ENCODE measurements around the gene ZIC1.

Gene ZIC1

DNA sequence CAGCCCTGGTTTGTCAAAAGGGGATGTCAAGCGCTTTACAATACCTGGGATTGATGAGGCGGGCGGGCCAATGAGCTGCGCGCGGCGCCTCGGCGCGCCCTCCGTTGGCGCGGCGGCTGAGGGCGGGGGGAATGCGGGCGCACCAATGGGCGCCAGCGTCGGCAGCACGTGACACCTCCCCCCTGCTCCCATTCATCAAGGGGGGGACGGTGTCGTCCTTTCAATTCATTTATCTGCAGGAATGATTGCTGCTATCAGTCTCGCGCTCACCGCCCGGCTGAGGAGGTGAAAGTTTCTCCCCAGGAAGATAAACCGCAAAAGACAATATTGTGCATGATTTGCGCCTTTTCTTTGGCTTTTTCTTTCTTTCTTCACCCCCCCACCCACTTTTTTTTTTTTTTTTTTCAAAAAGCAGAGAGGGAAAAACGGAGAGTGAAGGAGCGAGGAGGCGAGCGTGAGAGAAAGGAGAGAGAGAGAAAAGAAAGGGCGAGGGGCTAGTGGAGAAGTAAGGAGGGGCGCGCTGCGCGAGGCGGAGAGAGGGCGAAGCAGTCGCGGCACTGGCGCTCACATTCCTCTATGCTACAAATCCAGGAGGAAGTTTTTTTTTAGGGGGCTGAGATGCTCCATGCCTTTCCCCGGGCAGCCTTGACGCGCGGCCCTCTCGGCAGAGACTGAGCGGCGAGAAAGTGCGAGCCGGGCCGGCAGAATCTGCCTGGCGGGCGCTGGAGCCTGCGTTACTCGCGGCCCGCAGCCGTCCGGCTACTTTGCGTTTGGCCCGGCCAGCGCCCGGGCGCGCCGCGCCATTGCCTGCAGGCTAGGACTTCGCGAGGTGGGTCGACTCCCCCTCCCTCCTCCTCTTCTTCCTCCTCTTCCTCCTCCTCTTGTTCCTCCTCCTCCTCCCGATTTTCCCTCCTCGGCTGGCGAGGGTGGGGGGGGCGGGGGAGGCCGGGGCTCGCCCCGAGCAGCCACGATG lies at the start of gene ZIC1:
Gene ZIC1, plus strand, starts transcription at position 223 of the 973 bp plus-strand sequence. Its CDS starts 748 bp downstream, at position 971.
- H3K4me1 ChIP-seq (ENCODE audit: control insufficient read depth, insufficient read depth, low read length): no peaks in the 10 kb centered on the region
- peak within 1 kb of the TSS; percentile 31 for H3K4me3 ChIP-seq (ENCODE audit: low read depth, low read length)
- no peak within 1 kb of the TSS for H3K27ac ChIP-seq (ENCODE audit: extremely low read depth, low read depth, low read length)
- no peaks in the 10 kb centered on the region for H3K36me3 ChIP-seq (ENCODE audit: control insufficient read depth in 2 of 2, insufficient read depth in 1 of 2, low read length in 2 of 2)
- ChIA-PET CTCF (no interaction called here), POLR2A (interaction anchor here (0.6 to 0.7 kb wide), 3 partner anchors 267 to 681 kb away, joined by 3 to 14 read pairs (median 7); no protein-coding TSS in a partner anchor)
- TF ChIP-seq HOXA7 (CRISPR knock-in tag; IDR thresholded peaks at IDR 0.05; ENCODE audit: borderline replicate concordance): no peak
- TF ChIP-seq ZBTB20 (tag by site-specific recombination; IDR thresholded peaks at IDR 0.05): peak; percentile 36; the same call in 1 of the 2 replicates
- TF ChIP-seq SP3 (tag by site-specific recombination; IDR thresholded peaks at IDR 0.05): 0 out of 2 replicates have a peak, but pooled peaks have one; percentile 15
- TF ChIP-seq ZNF843 (tag by site-specific recombination; IDR thresholded peaks at IDR 0.05): no peak
- TF ChIP-seq ZNF558 (tag by site-specific recombination; IDR thresholded peaks at IDR 0.05): no peak
- TF ChIP-seq ZNF555 (tag by site-specific recombination; conservative IDR thresholded peaks at IDR 0.05): no peak
- TF ChIP-seq KLF9 (tag by site-specific recombination; IDR thresholded peaks at IDR 0.05; ENCODE audit: low read depth): no peak
- TF ChIP-seq ZNF423 (tag by site-specific recombination; IDR thresholded peaks at IDR 0.05): no peak
- no peak for TF ChIP-seq ZNF157 (tag by site-specific recombination; IDR thresholded peaks at IDR 0.05)
- TF ChIP-seq GLI4 (tag by site-specific recombination; IDR thresholded peaks at IDR 0.05): no peak
- TF ChIP-seq ZBTB11 (tag by site-specific recombination; conservative IDR thresholded peaks at IDR 0.05; ENCODE audit: low read depth): no peak
- TF ChIP-seq ZNF514 (tag by site-specific recombination; IDR thresholded peaks at IDR 0.05): no peak
- TF ChIP-seq ZBTB49 (tag by site-specific recombination; IDR thresholded peaks at IDR 0.05; ENCODE audit: low read depth): no peak
- TF ChIP-seq ZNF23 (tag by site-specific recombination; IDR thresholded peaks at IDR 0.05; ENCODE audit: borderline replicate concordance): no peak
- TF ChIP-seq, protein P1, sequence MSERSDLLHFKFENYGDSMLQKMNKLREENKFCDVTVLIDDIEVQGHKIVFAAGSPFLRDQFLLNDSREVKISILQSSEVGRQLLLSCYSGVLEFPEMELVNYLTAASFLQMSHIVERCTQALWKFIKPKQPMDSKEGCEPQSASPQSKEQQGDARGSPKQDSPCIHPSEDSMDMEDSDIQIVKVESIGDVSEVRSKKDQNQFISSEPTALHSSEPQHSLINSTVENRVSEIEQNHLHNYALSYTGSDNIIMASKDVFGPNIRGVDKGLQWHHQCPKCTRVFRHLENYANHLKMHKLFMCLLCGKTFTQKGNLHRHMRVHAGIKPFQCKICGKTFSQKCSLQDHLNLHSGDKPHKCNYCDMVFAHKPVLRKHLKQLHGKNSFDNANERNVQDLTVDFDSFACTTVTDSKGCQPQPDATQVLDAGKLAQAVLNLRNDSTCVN (tag by site-specific recombination; optimal IDR thresholded peaks at IDR 0.05): peak; percentile 33
- no peak for TF ChIP-seq ZNF292 (tag by site-specific recombination; IDR thresholded peaks at IDR 0.05; ENCODE audit: borderline replicate concordance, low read depth)
- peak; percentile 47 for TF ChIP-seq SP2 (tag by site-specific recombination; IDR thresholded peaks at IDR 0.05)
- H3K9me3 ChIP-seq (ENCODE audit: control insufficient read depth, insufficient read depth, low read depth, low read length): no peaks in the 10 kb centered on the region

Data from HEK293 (cell line).